Adipocyte (in vitro differentiated cells): ENCODE measurements around the gene TRIO.
A peak's percentile ranks its signal among the peaks of the same experiment; 100 is the strongest.

ENCODE experiments used
- DNase-seq: peaks from one replicate; pipeline ENCODE4 v3.0.0-alpha.2; 2015; ENCODE audit warnings: low read depth
- H3K27me3 ChIP-seq: replicated peaks from 2 replicates; pipeline ENCODE4 v1.7.0; 2013; ENCODE audit warnings: mild to moderate bottlenecking, low read length, moderate library complexity; ENCODE audit not compliant: control insufficient read depth, insufficient read depth
- H3K36me3 ChIP-seq: 2 replicates; pipeline ENCODE4 v1.7.0; 2013; ENCODE audit warnings: low read length, mild to moderate bottlenecking, moderate library complexity; ENCODE audit not compliant: control insufficient read depth, insufficient read depth, severe bottlenecking
- H3K4me1 ChIP-seq: 2 replicates; pipeline ENCODE4 v1.7.0; 2013; ENCODE audit warnings: mild to moderate bottlenecking, low read length, moderate library complexity; ENCODE audit not compliant: control insufficient read depth, insufficient read depth
- H3K4me3 ChIP-seq: 2 replicates; pipeline ENCODE4 v1.7.0; 2013; ENCODE audit warnings: mild to moderate bottlenecking, low read length, moderate library complexity
- H3K9ac ChIP-seq: 2 replicates; pipeline ENCODE4 v1.7.0; 2013; ENCODE audit warnings: mild to moderate bottlenecking, low read length, moderate library complexity
- H3K9me3 ChIP-seq: 2 replicates; pipeline ENCODE4 v1.7.0; 2013; ENCODE audit warnings: mild to moderate bottlenecking, low read length, moderate library complexity; ENCODE audit not compliant: control insufficient read depth

The TRIO gene

DNA sequence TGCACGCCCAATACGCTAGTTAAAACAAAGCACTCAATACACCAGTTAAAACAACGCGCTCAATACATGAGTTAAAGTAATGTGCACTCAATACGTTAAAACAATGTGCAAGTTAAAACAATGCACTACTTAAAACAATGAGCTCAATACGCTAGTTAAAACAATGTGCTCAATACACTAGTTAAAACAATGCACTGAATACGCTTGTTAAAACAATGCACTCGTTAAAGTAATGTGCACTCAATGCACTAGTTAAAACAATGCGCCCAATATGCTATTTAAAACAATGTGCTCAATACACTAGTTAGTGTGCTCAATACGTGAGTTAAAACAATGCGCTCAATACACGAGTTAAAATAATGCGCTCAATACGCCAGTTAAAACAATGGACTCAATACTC is 185.0 kb downstream of the TRIO start:
- peaks cover 77% of the 10 kb centered on the region for H3K36me3 ChIP-seq
- DNase-seq: no peak
- H3K4me3 ChIP-seq: no peak overlapping the region
- no peaks in the 10 kb centered on the region for H3K27me3 ChIP-seq
- no peaks in the 10 kb centered on the region for H3K9me3 ChIP-seq
- no peak overlapping the region for H3K9ac ChIP-seq
- no peaks in the 10 kb centered on the region for H3K4me1 ChIP-seq

DNA sequence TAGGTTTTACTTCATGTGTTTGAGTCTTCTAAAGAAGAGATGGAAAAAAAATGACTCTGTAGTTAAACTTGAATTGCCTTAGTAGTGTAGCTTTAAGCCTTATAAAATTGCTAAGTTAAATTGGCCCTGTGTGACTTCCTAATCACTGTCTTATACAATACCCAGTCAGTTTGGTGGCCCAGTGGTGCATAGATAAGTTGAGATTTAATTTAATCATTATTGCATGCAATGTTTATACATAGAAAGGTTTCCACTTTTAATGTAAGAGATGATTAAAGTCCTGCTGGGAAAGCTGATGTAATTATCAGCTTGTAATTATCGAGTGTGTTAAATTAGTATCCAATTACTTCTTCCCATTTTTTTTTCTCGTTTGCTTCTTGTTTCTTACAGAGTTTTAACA is 187.1 kb downstream of the TRIO start:
- Histone ChIP-seq H3K27me3 (no peaks in the 10 kb centered on the region), H3K4me3 (no peak overlapping the region), H3K9ac (no peak overlapping the region), H3K36me3 (peaks cover 80% of the 10 kb centered on the region), H3K4me1 (no peaks in the 10 kb centered on the region), H3K9me3 (no peaks in the 10 kb centered on the region)
- no peak for DNase-seq

- Histone ChIP-seq H3K9ac (no peak overlapping the region), H3K36me3 (peaks cover 81% of the 10 kb centered on the region), H3K4me3 (no peak overlapping the region), H3K9me3 (no peaks in the 10 kb centered on the region), H3K27me3 (no peaks in the 10 kb centered on the region), H3K4me1 (no peaks in the 10 kb centered on the region)
- DNase-seq: no peak
Measured at GRCh38 chr5:14330729-14331385, 187.7 kb downstream of the TRIO start.

DNA sequence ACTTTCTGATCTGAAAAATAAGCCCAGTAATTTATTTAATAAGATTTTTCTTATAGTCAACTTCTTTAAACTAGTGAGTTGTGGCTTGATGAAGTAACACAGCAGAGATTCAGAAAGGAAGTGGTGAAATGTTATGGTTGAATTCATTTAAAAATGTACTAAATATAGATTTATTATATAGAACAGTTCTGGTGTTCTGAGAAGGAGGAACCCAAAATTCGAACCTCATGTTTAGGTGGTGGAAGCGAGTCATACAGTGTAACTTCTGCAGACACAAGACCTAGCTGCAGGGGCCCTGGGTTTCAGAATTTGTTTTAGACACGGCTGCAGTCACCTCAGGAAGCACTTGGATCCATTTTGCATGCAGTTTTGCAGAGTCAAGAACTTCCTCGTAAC is 188.2 kb downstream of the TRIO start:
- H3K27me3 ChIP-seq: no peaks in the 10 kb centered on the region
- peaks cover 81% of the 10 kb centered on the region for H3K36me3 ChIP-seq
- DNase-seq: peak; percentile 41
- H3K9me3 ChIP-seq: no peaks in the 10 kb centered on the region
- no peaks in the 10 kb centered on the region for H3K4me1 ChIP-seq
- no peak overlapping the region for H3K9ac ChIP-seq
- no peak overlapping the region for H3K4me3 ChIP-seq

GRCh38 chr5:14332038-14332631 is 189.0 kb downstream of the TRIO start:
- Histone ChIP-seq H3K9ac (no peak overlapping the region), H3K36me3 (peaks cover 87% of the 10 kb centered on the region), H3K4me1 (no peaks in the 10 kb centered on the region), H3K27me3 (no peaks in the 10 kb centered on the region), H3K4me3 (no peak overlapping the region), H3K9me3 (no peaks in the 10 kb centered on the region)
- no peak for DNase-seq

DNA sequence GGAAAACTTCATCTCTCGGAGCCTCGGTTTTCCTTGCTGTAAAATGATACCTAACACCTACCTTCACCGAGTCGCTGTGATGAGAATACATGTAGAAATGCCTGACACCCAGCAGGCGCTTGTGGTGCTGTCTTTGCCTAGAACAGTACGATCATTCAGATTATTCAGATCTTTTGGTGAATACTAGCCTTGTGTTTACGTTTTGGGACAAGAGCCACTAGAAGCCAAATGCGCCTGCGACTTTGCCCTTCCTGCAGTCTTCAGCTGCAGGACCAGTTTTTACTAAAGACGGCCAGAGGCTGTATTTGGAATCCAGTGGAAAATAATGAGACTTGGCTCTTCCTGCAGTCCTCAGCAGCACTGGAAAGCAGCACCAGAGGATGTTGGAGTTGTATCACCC is 189.6 kb downstream of the TRIO start:
- Histone ChIP-seq H3K9ac (no peak overlapping the region), H3K9me3 (no peaks in the 10 kb centered on the region), H3K4me3 (no peak overlapping the region), H3K4me1 (no peaks in the 10 kb centered on the region), H3K27me3 (no peaks in the 10 kb centered on the region), H3K36me3 (peaks cover 93% of the 10 kb centered on the region)
- DNase-seq: no peak

GRCh38 chr5:14337593-14337992 is 194.5 kb downstream of the TRIO start:
- peaks cover 81% of the 10 kb centered on the region for H3K36me3 ChIP-seq
- H3K27me3 ChIP-seq: no peaks in the 10 kb centered on the region
- H3K9ac ChIP-seq: no peak overlapping the region
- no peaks in the 10 kb centered on the region for H3K9me3 ChIP-seq
- no peak for DNase-seq
- H3K4me1 ChIP-seq: peaks cover 8% of the 10 kb centered on the region
- no peak overlapping the region for H3K4me3 ChIP-seq

DNA sequence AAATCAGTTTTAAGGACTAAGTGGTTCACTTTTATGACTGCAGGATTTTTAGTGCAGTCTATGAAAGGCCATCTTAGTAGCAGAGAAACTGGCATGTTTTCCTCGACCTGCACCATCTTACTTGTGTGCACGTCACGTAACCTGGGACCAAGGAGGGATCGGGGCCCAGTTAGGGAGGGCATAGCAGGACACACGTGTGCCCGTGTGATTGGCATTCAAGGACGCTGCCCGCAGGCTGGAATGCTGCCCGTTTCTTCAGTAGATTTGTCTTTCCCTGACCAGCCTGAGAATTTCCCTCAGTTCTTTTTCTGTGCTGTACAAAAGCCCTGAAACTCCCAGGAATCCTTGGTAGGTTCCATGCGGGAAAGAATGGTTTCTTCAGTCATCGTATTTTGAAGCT is 196.3 kb downstream of the TRIO start:
- H3K36me3 ChIP-seq: peaks cover 83% of the 10 kb centered on the region

DNA sequence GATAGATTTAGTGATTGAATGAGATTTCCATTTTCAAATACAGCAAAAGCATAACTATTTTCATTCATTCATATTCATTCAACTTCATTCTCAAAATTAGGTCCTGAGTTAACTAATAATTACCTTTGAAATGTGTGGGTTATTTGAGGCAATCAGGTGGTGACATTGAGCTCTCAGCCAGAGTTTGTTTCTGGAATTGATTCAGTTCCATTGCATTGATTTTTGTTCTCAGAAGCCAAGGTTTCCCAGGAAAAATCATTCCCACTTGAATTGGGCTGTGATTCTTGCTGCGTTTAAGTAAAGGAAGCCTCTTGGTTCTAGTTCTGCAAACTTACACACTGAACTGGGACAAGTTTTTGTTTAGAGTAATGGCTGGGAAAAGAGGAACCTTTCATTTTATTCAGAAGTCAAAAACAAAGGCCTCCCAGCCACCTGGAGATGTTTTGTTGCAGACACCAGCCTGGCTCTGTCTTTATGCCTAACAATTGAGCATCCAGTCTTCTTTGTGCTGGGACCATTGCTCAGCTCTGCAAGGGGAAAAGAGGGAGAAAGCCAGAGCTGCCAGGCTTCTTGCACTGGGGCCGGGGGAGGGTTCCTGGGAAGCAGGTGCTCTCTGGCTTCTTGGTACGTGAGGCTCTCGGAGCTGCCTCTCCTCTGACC is 198.6 kb downstream of the TRIO start:
- DNase-seq: no peak

More for the DNA sequence above, 196.3 kb downstream of the TRIO start:
- H3K27me3 ChIP-seq: no peaks in the 10 kb centered on the region
- no peaks in the 10 kb centered on the region for H3K9me3 ChIP-seq
- H3K4me3 ChIP-seq: no peak overlapping the region
- no peak for DNase-seq
- peaks cover 13% of the 10 kb centered on the region for H3K4me1 ChIP-seq
- H3K9ac ChIP-seq: no peak overlapping the region

DNA sequence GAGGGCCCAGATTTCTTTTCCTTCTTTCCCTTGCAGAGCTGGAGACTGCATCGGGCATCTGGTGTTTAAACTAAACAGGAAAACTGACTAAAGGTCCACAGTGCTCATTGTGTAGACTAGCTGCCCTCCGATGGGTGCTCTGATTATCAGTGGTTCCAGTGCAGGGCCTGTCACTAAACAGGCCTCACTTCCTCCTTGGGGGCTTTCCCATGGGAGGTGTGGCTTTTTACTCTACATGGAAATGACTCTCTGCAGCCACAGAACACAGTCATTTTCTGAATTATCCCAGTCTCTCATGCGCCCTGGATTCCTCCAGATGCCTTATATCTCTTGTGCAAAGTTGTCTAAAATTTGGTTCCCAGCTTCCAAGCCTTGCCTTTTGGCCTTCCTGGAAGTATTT is 199.2 kb downstream of the TRIO start:
- Histone ChIP-seq H3K4me3 (no peak overlapping the region), H3K27me3 (no peaks in the 10 kb centered on the region), H3K9ac (no peak overlapping the region), H3K36me3 (peaks cover 80% of the 10 kb centered on the region), H3K9me3 (no peaks in the 10 kb centered on the region), H3K4me1 (peaks cover 13% of the 10 kb centered on the region)
- DNase-seq: no peak

More for the DNA sequence above, 198.6 kb downstream of the TRIO start:
- Histone ChIP-seq H3K4me3 (no peak overlapping the region), H3K9ac (no peak overlapping the region), H3K27me3 (no peaks in the 10 kb centered on the region), H3K4me1 (peaks cover 13% of the 10 kb centered on the region), H3K9me3 (no peaks in the 10 kb centered on the region), H3K36me3 (peaks cover 83% of the 10 kb centered on the region)

- H3K4me1 ChIP-seq: peaks cover 13% of the 10 kb centered on the region
- no peak overlapping the region for H3K4me3 ChIP-seq
- no peak for DNase-seq
- peaks cover 80% of the 10 kb centered on the region for H3K36me3 ChIP-seq
- H3K27me3 ChIP-seq: no peaks in the 10 kb centered on the region
- H3K9me3 ChIP-seq: no peaks in the 10 kb centered on the region
- no peak overlapping the region for H3K9ac ChIP-seq
Measured at GRCh38 chr5:14343376-14343775, 200.2 kb downstream of the TRIO start.
